Measurements from ENCODE around the gene SLCO3A1.
"Not testable (repeated sequence)": the region's sequence is repeated elsewhere in the genome, so short reads cannot be mapped to it uniquely, and the experiment has no call there.

SLCO3A1 gene

GRCh38 chr15:92044203-92044909, 190.8 kb downstream of the SLCO3A1 start:
- DNase-seq: no peak

GRCh38 chr15:92047900-92048299, 194.4 kb downstream of the SLCO3A1 start:
- DNase-seq: no peak

- no peak for DNase-seq
Observed at GRCh38 chr15:92048739-92049138, 195.2 kb downstream of the SLCO3A1 start.

GRCh38 chr15:92049290-92049989, 195.9 kb downstream of the SLCO3A1 start:
- DNase-seq: no peak

- no peak for DNase-seq
Observed at GRCh38 chr15:92050220-92050898, 196.9 kb downstream of the SLCO3A1 start.

GRCh38 chr15:92051716-92052115, 198.2 kb downstream of the SLCO3A1 start:
- DNase-seq: no peak

- DNase-seq: no peak
Observed at GRCh38 chr15:92053753-92054316, 200.3 kb downstream of the SLCO3A1 start.

GRCh38 chr15:92056875-92057274, 203.4 kb downstream of the SLCO3A1 start:
- no peak for DNase-seq

- no peak for DNase-seq
Observed at GRCh38 chr15:92059036-92059970, 205.8 kb downstream of the SLCO3A1 start.

- DNase-seq: not testable (repeated sequence)
Observed at GRCh38 chr15:92059971-92060311, 206.4 kb downstream of the SLCO3A1 start.

GRCh38 chr15:92061511-92062195, 208.1 kb downstream of the SLCO3A1 start:
- DNase-seq: no peak

- DNase-seq: no peak
Observed at GRCh38 chr15:92062505-92062904, 209.0 kb downstream of the SLCO3A1 start.

- DNase-seq: no peak
Observed at GRCh38 chr15:92068121-92068520, 214.6 kb downstream of the SLCO3A1 start.

- peak; percentile 26 for DNase-seq
Observed at GRCh38 chr15:92069308-92070250, 216.1 kb downstream of the SLCO3A1 start.

GRCh38 chr15:92070251-92070650, 216.7 kb downstream of the SLCO3A1 start:
- not testable (repeated sequence) for DNase-seq

- no peak for DNase-seq
Observed at GRCh38 chr15:92071045-92071634, 217.6 kb downstream of the SLCO3A1 start.

- no peak for DNase-seq
Observed at GRCh38 chr15:92073044-92073785, 219.7 kb downstream of the SLCO3A1 start.

- DNase-seq: no peak
Observed at GRCh38 chr15:92074101-92074500, 220.6 kb downstream of the SLCO3A1 start.

GRCh38 chr15:92074646-92075045, 221.1 kb downstream of the SLCO3A1 start:
- no peak for DNase-seq

- no peak for DNase-seq
Observed at GRCh38 chr15:92075764-92076163, 222.3 kb downstream of the SLCO3A1 start.
